Panc1 (cell line): ENCODE data around the gene ADAM10. TPM values are rescaled to one million over a fixed set of nuclear protein-coding genes. Genes with fewer than 3 reads are reported as not detected.

ENCODE experiments used
- ATAC-seq: fragments of 200-7000 bp; cut with Tn5 transposase; 2 replicates; pipeline ENCODE4 v1.9.1; 2020; ENCODE audit warnings: mild to moderate bottlenecking, moderate library complexity
- BruUV-seq: library from RNA; stranded (reverse); fragments of 400-500 nt; replicated peaks from 2 replicates; lab custom pipeline; 2021; lab: Mats Ljungman, UMichigan
- CTCF ChIA-PET: fragments of 300-600 bp; sonication (Branson Sonifier 250); formaldehyde crosslinking; loops from one replicate; lab custom pipeline; 2022; ENCODE audit warnings: antibody characterized with exemption; lab: Charles Lee
- POLR2A ChIA-PET: fragments of 300-600 bp; sonication (Branson Sonifier 250); formaldehyde crosslinking; loops from one replicate; lab custom pipeline; 2022; ENCODE audit warnings: antibody characterized with exemption; lab: Charles Lee
- DNase-seq: peaks from one replicate; pipeline ENCODE4 v3.0.0-alpha.2; 2010; ENCODE audit warnings: low read depth, low spot score
- H3K27ac ChIP-seq: 2 replicates; pipeline ENCODE4 v1.5.1; 2011; ENCODE audit warnings: mild to moderate bottlenecking, low read length, inconsistent platforms
- H3K27me3 ChIP-seq: fragments of 200-500 bp; sonication (Bioruptor generic); 2 replicates; pipeline ENCODE4 v1.6.0; 2014; ENCODE audit warnings: low read length, inconsistent platforms; ENCODE audit not compliant: control insufficient read depth, insufficient read depth
- H3K36me3 ChIP-seq: fragments of 200-500 bp; sonication (Bioruptor generic); 2 replicates; pipeline ENCODE4 v1.5.1; 2014; ENCODE audit warnings: inconsistent platforms, mild to moderate bottlenecking, low read length, moderate library complexity; ENCODE audit not compliant: control insufficient read depth, insufficient read depth
- H3K4me1 ChIP-seq: 2 replicates; pipeline ENCODE4 v1.5.1; 2011; ENCODE audit warnings: inconsistent platforms, mild to moderate bottlenecking, low read length, moderate library complexity; ENCODE audit not compliant: control insufficient read depth, insufficient read depth
- H3K4me3 ChIP-seq, 2 experiments: 2 replicates each; pipeline ENCODE4 v1.5.1; 2011 to 2012; ENCODE audit warnings: low read depth in 2 of 2, low read length in 2 of 2, mild to moderate bottlenecking in 2 of 2, inconsistent platforms in 1 of 2, moderate library complexity in 1 of 2
- H3K9me3 ChIP-seq: fragments of 200-500 bp; sonication (Bioruptor generic); 2 replicates; pipeline ENCODE4 v1.5.1; 2014; ENCODE audit warnings: low read depth, mild to moderate bottlenecking, inconsistent platforms, low read length, moderate library complexity; ENCODE audit not compliant: control insufficient read depth, insufficient read depth
- CTCF ChIP-seq: fragments of 450-650 bp; IDR thresholded peaks from 2 replicates; pipeline ENCODE4 v1.5.1; 2017; ENCODE audit warnings: mild to moderate bottlenecking
- POLR2AphosphoS5 ChIP-seq: IDR thresholded peaks from 2 replicates; pipeline ENCODE4 v1.6.1; 2012; ENCODE audit warnings: mild to moderate bottlenecking, low read depth, low read length, moderate library complexity
- REST ChIP-seq, 2 experiments: IDR thresholded peaks; 2 replicates each; pipeline ENCODE4 v1.6.1; 2011 to 2012; ENCODE audit warnings: low read depth in 2 of 2, control low read depth in 1 of 2, low read length in 1 of 2, mild to moderate bottlenecking in 1 of 2, moderate library complexity in 1 of 2; ENCODE audit not compliant: insufficient read depth in 1 of 2
- SIN3A ChIP-seq: IDR thresholded peaks from 2 replicates; pipeline ENCODE4 v1.6.1; 2012; ENCODE audit warnings: low read depth, mild to moderate bottlenecking, low read length, moderate library complexity, borderline replicate concordance; ENCODE audit not compliant: insufficient read depth
- TCF7L2 ChIP-seq: IDR thresholded peaks from 2 replicates; pipeline ENCODE4 v1.6.1; 2011; ENCODE audit warnings: mild to moderate bottlenecking, low read depth, low read length, inconsistent platforms
- in situ Hi-C: cut with HindIII; loops from 2 replicates; pipeline ENCODE4 v1.10.0; 2016; ENCODE audit warnings: low sequenced_read_pairs, low pct_unique_long_range_greater_than_20kb
- intact Hi-C: fragments of 100-400 bp; cut with micrococcal nuclease; formaldehyde crosslinking; loops from one replicate; pipeline ENCODE4 v1.10.0; 2022; ENCODE audit not compliant: unreplicated experiment
- total RNA-seq: library from RNA; stranded (reverse); gene quantifications from one replicate; pipeline ENCODE4 v1.2.1, GENCODE V29; 2021; ENCODE audit not compliant: unreplicated experiment

The ADAM10 gene
- total RNA-seq, 1 experiment from 2014 or later: 176 TPM

GRCh38 chr15:58736018-58736643 lies 13.4 kb downstream of the ADAM10 start:
- no peaks in the 10 kb centered on the region for H3K27me3 ChIP-seq
- DNase-seq (no peak), ATAC-seq (no peak)
- H3K4me1 ChIP-seq: peaks cover 11% of the 10 kb centered on the region; the same call in 1 of the 2 replicates
- no peak for TF ChIP-seq REST (IDR thresholded peaks at IDR 0.05; ENCODE audit: insufficient read depth in 1 of 2, low read depth in 2 of 2, low read length in 1 of 2)
- no peak for TF ChIP-seq TCF7L2
- no peak for TF ChIP-seq SIN3A
- TF ChIP-seq CTCF: no peak
- TF ChIP-seq POLR2AphosphoS5: no peak
- BruUV-seq: no TSS peak
- ChIA-PET POLR2A (no interaction called here), CTCF (no interaction called here)
- H3K27ac ChIP-seq: no peak overlapping the region
- intact Hi-C loops: no loop called here
- no peaks in the 10 kb centered on the region for H3K36me3 ChIP-seq
- H3K9me3 ChIP-seq: no peaks in the 10 kb centered on the region
- in situ Hi-C loops: no loop called here
- H3K4me3 ChIP-seq: no peak overlapping the region

- DNase-seq (no peak), ATAC-seq (no peak)
- no peaks in the 10 kb centered on the region for H3K9me3 ChIP-seq
- intact Hi-C loops: no loop called here
- H3K4me3 ChIP-seq: no peak overlapping the region
- no peaks in the 10 kb centered on the region for H3K27me3 ChIP-seq
- ChIA-PET POLR2A (no interaction called here), CTCF (no interaction called here)
- in situ Hi-C loops: no loop called here
- TF ChIP-seq POLR2AphosphoS5 (no peak), SIN3A (no peak)
- no TSS peak for BruUV-seq
- no peaks in the 10 kb centered on the region for H3K36me3 ChIP-seq
- no peak overlapping the region for H3K27ac ChIP-seq
- H3K4me1 ChIP-seq: peaks cover 11% of the 10 kb centered on the region; the same call in 1 of the 2 replicates
These were observed 14.6 kb downstream of the ADAM10 start for GRCh38 chr15:58734859-58735258.
